HuH-7 (cell line): Measurements from ENCODE around the gene PKP3.

Experiments
- DNase-seq: peaks from one replicate; pipeline ENCODE4 v3.0.0; 2011; ENCODE audit warnings: low spot score

The PKP3 gene

DNA sequence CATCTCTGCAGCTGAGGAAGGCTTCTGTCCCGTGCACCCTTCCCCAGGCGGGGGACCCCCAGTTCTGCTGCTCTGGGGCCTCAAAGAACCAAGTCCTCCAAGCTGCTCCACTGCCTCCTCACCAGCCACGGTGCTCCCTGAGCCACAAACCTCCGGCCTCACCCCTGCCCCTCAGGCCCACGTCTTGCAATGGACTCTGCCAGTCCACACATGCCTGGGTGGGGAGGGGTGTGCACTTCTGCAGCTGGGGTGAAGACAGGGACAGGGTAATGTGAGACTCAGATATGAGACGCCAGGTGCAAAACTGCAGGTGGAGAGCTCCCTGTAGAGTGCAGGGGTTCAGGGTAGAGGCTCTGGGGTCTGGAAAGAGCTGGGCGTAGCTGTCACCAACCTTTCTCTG lies 52.9 kb downstream of the PKP3 start:
- DNase-seq, result no peak

- peak; percentile 93 for DNase-seq
These were observed 54.1 kb downstream of the PKP3 start for GRCh38 chr11:447923-448731.

- peak; percentile 94 for DNase-seq
These were observed 56.1 kb downstream of the PKP3 start, which contains the start of gene PTDSS2 for GRCh38 chr11:449889-450808. Gene PTDSS2 (plus strand): TSS chr11:450279. CDS start chr11:450456, 177 bp downstream.

DNA sequence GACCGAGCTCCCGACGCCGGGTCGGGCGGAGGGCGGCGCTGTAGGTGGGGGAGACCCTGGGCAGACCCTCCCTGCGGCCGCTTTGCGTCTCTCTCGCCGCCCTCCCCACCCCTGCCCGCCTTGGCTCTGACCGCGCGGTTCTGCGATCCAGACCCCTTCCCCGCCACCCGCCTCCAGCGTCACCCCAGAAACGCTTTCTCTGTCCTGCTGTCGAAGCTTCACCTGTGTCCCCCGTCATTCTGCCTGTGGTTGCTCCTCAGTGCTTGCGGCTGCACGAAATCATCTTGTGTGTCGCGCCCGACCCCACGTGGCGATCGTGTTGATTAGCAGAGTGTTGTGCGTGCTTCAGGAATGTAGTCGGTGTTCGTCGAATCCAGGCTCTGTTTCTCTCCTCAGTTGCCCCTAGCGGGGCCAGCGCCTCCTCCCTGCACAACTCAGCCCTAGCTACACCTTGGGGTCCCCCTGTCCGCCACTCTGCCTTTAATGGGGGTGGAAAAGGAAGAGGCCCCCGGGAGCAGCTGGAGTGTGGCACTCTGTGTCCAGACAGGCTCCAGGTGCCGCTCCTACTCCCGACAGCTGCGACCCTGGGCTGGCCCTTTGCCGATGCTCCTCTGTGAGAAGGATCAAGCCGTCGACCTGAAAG lies 56.9 kb downstream of the PKP3 start:
- peak; percentile 66 for DNase-seq

- DNase-seq, result no peak
These were observed 57.7 kb downstream of the PKP3 start for GRCh38 chr11:451738-452137.

DNA sequence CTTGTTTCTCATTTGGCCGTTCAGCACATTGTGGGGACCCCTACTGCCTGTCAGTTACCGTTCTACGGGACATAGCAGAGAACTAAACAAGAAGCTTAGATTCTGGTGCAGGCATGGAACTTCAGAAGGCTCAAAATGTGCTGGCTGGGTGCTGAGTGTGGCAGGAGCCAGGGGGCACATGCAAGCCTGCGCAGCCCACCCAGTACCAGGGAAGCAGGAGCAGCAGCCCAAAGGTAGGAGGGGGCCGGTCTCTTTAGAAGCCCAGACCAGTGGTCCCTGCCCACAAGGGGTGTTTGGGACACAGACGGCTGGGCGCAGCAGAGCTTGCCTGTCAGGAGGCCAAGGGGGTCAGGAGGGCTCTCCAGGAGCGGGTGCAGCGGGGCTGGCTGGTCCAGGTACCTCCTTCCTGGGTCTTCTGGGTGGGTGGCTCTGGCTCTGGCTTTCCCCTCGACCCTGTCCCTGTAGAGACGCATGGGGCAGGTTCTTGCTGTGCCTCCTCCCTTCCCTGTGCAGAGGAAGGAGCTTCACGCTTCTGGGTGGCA lies 58.3 kb downstream of the PKP3 start:
- no peak for DNase-seq

DNA sequence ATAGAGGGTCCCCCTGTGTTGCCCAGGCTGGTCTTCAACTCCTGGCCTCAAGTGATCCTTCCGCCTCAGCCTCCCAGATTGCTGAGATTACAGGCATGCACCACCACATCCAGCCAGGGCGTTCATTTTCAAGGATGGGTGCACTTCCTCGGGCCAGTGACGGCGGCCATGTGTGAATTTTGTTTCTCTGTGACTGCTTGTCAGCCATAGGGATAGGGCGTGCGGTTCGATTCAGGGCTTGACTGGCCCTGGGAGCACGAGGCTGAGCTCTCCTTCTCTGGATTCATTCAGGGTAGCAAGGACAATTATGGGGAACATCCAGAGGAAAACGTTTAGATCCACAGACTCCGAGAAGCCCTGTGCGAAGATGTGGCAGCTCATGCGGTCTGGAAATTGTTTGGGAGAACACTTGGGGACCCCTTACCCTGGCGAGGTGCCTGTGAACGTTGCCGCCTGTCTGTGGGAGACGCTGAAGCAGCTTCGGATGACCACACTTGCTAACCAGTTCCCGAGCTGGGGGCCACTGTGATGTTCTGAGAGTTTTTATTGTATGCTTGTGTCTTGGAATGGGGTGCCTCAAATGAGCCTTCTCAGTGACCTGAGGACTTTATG lies 59.0 kb downstream of the PKP3 start:
- DNase-seq, result no peak

DNA sequence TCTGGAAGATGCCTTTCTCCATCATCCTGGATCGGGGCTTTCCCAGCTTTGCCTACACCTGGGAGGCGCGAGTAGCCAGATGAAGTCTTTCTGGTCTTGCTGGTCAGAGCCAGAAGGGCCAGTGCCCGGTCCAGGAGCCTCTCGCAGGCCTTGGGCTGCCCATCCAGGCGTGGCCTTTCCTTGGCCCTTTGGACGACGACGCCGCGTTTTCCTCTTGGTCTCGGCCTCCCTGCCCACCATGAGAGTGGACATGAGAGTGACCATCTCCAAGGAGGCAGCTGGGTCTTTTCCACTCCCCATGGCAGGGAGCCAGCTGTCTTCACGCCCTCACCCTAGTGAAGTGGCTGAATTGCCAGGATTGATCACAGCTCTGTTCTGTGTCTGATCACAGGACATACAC lies 59.6 kb downstream of the PKP3 start:
- DNase-seq, result no peak

DNA sequence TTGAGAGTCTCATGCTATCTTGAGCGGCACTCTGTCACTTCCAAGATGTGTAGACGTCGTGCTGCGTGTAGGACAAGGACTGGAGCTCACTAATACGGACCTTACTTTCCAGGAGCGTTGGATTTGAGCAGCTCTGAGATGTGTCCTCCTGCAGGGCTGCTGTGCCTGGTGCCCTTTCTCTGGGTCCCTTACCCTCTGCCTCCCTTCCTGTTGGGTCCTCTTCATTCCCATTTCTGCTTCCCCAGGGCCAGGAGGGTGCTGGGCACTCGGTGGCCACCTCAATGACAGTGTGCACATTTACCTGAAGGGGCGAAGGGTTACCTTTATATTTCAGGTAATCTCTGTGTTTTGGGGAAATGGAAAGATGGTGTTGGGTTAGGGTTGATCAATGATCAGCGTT lies 60.0 kb downstream of the PKP3 start:
- no peak for DNase-seq
